Right lobe of liver (tissue), 4 donors: ENCODE results near the gene FERMT1.

Experiments
- POLR2A ChIP-seq: fragments of 450-650 bp; IDR thresholded peaks from one replicate; pipeline ENCODE4 v1.6.1; 2017; ENCODE audit warnings: antibody characterized with exemption, mild to moderate bottlenecking
- TF ChIP-seq, protein P1 (sequence below), 4 donors: fragments of 200-600 bp in 3 of 4; fragments of 450-650 bp in 1 of 4; IDR thresholded peaks; one replicate each; pipeline versions ENCODE4 v1.5.1 to v1.8.0; 2016 to 2022; ENCODE audit warnings: antibody characterized with exemption in 4 of 4, mild to moderate bottlenecking in 2 of 4
- donor health status: DM: no; HTN: no; CAD: no.
- donor health status: DM: no; HTN: no; CAD: no.
- donor health status: DM: no; HTN: yes; CAD: no.

GRCh38 chr20:6115221-6115895 is 7.5 kb downstream of the FERMT1 start:
- TF ChIP-seq, protein P1, sequence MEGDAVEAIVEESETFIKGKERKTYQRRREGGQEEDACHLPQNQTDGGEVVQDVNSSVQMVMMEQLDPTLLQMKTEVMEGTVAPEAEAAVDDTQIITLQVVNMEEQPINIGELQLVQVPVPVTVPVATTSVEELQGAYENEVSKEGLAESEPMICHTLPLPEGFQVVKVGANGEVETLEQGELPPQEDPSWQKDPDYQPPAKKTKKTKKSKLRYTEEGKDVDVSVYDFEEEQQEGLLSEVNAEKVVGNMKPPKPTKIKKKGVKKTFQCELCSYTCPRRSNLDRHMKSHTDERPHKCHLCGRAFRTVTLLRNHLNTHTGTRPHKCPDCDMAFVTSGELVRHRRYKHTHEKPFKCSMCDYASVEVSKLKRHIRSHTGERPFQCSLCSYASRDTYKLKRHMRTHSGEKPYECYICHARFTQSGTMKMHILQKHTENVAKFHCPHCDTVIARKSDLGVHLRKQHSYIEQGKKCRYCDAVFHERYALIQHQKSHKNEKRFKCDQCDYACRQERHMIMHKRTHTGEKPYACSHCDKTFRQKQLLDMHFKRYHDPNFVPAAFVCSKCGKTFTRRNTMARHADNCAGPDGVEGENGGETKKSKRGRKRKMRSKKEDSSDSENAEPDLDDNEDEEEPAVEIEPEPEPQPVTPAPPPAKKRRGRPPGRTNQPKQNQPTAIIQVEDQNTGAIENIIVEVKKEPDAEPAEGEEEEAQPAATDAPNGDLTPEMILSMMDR (IDR thresholded peaks at IDR 0.05): no peak
- TF ChIP-seq POLR2A: no peak
